Measurements from ENCODE around the gene TMC3. TPM values are rescaled to one million over a fixed set of nuclear protein-coding genes. Genes with fewer than 3 reads are reported as not detected.

The TMC3 gene
- total and polyA plus RNA-seq, 4 donors = 0.02 to 0.13 TPM; not detected in 2

DNA sequence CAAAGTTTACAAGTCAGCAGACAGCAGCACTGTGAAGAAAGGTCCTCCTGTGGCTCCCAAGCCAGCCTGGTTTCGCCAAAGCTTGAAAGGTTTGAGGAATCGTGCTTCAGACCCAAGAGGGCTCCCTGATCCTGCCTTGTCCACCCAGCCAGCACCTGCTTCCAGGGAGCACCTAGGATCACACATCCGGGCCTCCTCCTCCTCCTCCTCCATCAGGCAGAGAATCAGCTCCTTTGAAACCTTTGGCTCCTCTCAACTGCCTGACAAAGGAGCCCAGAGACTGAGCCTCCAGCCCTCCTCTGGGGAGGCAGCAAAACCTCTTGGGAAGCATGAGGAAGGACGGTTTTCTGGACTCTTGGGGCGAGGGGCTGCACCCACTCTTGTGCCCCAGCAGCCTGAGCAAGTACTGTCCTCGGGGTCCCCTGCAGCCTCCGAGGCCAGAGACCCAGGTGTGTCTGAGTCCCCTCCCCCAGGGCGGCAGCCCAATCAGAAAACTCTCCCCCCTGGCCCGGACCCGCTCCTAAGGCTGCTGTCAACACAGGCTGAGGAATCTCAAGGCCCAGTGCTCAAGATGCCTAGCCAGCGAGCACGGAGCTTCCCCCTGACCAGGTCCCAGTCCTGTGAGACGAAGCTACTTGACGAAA lies 74.3 kb downstream of the TMC3 start (continued):
- TF ChIP-seq, protein P1, sequence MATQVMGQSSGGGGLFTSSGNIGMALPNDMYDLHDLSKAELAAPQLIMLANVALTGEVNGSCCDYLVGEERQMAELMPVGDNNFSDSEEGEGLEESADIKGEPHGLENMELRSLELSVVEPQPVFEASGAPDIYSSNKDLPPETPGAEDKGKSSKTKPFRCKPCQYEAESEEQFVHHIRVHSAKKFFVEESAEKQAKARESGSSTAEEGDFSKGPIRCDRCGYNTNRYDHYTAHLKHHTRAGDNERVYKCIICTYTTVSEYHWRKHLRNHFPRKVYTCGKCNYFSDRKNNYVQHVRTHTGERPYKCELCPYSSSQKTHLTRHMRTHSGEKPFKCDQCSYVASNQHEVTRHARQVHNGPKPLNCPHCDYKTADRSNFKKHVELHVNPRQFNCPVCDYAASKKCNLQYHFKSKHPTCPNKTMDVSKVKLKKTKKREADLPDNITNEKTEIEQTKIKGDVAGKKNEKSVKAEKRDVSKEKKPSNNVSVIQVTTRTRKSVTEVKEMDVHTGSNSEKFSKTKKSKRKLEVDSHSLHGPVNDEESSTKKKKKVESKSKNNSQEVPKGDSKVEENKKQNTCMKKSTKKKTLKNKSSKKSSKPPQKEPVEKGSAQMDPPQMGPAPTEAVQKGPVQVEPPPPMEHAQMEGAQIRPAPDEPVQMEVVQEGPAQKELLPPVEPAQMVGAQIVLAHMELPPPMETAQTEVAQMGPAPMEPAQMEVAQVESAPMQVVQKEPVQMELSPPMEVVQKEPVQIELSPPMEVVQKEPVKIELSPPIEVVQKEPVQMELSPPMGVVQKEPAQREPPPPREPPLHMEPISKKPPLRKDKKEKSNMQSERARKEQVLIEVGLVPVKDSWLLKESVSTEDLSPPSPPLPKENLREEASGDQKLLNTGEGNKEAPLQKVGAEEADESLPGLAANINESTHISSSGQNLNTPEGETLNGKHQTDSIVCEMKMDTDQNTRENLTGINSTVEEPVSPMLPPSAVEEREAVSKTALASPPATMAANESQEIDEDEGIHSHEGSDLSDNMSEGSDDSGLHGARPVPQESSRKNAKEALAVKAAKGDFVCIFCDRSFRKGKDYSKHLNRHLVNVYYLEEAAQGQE (IDR thresholded peaks at IDR 0.05) = no peak
- TF ChIP-seq, protein P2, sequence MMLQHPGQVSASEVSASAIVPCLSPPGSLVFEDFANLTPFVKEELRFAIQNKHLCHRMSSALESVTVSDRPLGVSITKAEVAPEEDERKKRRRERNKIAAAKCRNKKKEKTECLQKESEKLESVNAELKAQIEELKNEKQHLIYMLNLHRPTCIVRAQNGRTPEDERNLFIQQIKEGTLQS (IDR thresholded peaks at IDR 0.05) = no peak
- no peak for TF ChIP-seq FOXA2 (IDR thresholded peaks at IDR 0.05)

GRCh38 chr15:81299156-81299555 lies 74.9 kb downstream of the TMC3 start:
- no peaks in the 10 kb centered on the region for H3K27me3 ChIP-seq (ENCODE audit: control insufficient read depth in 4 of 4, insufficient read depth in 4 of 4, low read length in 3 of 4)
- peaks cover 5 to 24% (median 16%) of the 10 kb centered on the region in 4 donors for H3K4me1 ChIP-seq (ENCODE audit: control insufficient read depth in 4 of 4, insufficient read depth in 4 of 4, low read length in 3 of 4)
- H3K36me3 ChIP-seq (ENCODE audit: control insufficient read depth in 4 of 4, insufficient read depth in 3 of 4, low read depth in 1 of 4, low read length in 3 of 4) = peaks cover 0 to 2% (median 0%) of the 10 kb centered on the region in 4 donors
- no peak for DNase-seq (ENCODE audit: low spot score)
- no peak for TF ChIP-seq CTCF (IDR thresholded peaks at IDR 0.05; ENCODE audit: low read depth, low read length, missing input control)
- TF ChIP-seq RAD21 (IDR thresholded peaks at IDR 0.05) = no peak
- TF ChIP-seq FOXA1 (IDR thresholded peaks at IDR 0.05) = no peak
- no peak for TF ChIP-seq JUND (IDR thresholded peaks at IDR 0.05)
- no peak for TF ChIP-seq ZBTB33 (IDR thresholded peaks at IDR 0.05)
- no peak for TF ChIP-seq GABPA (IDR thresholded peaks at IDR 0.05 in 1 of 2, conservative IDR thresholded peaks at IDR 0.05 in 1 of 2)
- TF ChIP-seq EGR1 (IDR thresholded peaks at IDR 0.05; ENCODE audit: low read depth in 2 of 2) = no peak
- TF ChIP-seq, protein P1 (IDR thresholded peaks at IDR 0.05) = no peak
- TF ChIP-seq NR2F2 (IDR thresholded peaks at IDR 0.05) = no peak
- no peak for TF ChIP-seq HNF4A (conservative IDR thresholded peaks at IDR 0.05)
- TF ChIP-seq, protein P2 (IDR thresholded peaks at IDR 0.05) = no peak
- peak overlapping the region in 1 of 2 donors; percentile 6 for H3K9ac ChIP-seq (ENCODE audit: low read depth in 1 of 2, low read length in 2 of 2)
- H3K9me3 ChIP-seq (ENCODE audit: control insufficient read depth in 4 of 4, low read length in 3 of 4) = no peaks in the 10 kb centered on the region
- H3K27ac ChIP-seq (ENCODE audit: low read depth in 1 of 2, low read length in 2 of 2) = no peak overlapping the region
- WGBS = 75% methylated on average over 3 of the region's 3 CpGs
- H3K4me3 ChIP-seq (ENCODE audit: low read depth in 1 of 3, low read length in 3 of 3) = peak overlapping the region in 1 of 3 donors; percentile 11
